ENCODE measurements around the gene CDR2L.
A peak's percentile ranks its signal among the peaks of the same experiment; 100 is the strongest.
"Not testable (repeated sequence)": the region's sequence is repeated elsewhere in the genome, so short reads cannot be mapped to it uniquely, and the experiment has no call there.

The CDR2L gene

GRCh38 chr17:74959826-74960515 is 27.5 kb upstream of the CDR2L start:
- DNase-seq: peak in 1 of 2 donors; percentile 22

GRCh38 chr17:74960570-74961342 is 26.7 kb upstream of the CDR2L start:
- peak in 1 of 2 donors; percentile 25 for DNase-seq

DNA sequence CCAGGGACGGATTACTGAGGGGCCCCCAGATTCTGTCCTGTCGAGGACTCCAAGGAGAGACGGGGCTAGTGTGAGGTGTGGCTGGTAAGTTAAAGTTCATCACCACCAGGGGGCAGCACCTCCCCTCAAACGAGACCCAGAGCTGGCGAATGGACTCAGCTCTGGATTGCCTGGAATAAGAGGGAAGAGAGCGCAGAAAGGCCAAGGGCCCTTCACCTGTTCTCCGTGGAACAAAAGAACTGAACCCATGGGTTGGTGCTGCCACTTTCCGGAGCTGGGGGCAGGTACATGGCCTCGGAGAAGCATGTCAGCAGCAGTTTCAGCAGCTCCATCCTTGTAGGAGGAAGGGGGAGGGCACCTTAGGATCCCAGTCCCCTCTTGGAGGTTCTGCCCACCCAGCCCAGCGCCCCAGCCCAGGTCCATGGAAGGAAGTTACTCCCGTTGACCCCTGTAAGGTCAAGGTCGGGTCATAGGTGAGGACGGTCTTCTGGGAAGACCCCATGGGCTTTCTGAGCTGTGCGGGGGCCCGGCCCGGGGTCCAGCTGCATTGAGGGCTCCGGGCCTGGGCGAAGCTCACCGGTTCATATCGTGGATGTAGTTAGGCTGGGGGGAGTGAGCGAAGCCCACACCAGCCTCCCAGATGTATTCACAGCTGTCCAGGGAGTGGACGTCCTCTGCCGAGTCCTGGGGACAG is 25.6 kb upstream of the CDR2L start:
- DNase-seq: peak; percentile 56 to 92

DNA sequence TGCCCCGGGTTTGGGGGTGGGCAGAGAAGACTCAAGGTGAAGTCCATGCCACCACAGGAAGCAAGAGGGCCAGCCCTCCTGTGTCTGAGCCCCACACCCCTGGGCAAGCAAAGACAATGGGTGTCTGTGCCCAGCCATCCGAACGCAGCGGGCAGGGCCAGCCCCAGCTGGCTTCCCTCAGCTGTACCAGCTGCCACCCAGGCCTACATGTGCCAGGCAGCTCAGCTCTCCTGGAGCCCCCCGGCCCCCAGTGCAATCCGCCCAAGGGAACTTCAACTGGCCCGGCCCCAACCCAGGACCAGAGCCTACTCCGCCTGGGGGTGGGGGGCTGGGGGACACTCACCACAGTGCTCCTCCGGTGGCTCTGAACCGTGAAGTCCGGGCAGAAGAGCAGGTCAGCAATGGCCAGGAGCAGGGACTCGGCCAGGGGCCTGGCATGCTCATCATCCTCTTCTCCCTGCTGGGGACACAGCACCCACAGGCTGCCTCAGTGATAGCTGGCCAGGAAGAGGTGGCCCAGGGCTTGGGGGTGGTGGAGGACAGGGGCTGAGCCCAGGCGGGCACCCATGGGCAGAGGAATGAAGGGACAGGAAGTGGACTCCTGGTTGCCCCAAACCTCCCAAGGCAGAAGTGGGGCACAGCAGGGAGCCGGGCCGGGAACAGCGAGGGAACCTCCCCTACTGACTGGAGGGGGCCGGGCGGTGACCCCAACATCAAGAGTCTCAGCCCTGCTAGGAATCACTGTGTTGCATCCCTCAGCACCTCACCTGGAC is 24.6 kb upstream of the CDR2L start:
- DNase-seq: no peak

- DNase-seq: no peak
Measured at GRCh38 chr17:74963656-74964055, 23.8 kb upstream of the CDR2L start.

DNA sequence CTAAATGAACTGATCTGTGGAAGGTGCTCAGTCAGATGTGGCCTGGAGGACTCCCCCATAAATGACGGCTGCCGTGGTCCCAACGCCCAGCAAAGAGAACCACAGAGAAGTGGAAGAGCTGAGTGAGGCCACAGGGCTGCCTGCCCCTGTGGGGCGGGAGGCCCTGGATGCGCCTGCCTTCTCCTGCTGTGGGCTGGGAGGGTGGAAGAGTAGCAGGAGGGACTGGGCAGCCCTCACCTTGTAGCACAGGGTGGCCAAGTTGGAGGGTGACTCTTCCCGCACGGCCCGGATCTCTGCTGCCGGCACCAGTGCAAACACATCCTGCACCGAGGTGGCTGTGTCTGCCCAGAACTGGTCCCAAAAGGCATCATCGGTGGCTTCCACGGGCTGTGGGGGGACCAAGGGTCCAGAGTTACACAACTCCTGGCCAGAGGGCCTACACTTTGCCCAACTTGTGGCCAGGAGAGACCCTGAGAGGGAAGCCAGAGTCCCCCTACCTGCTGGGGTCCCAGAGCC is 23.1 kb upstream of the CDR2L start:
- DNase-seq: no peak

DNA sequence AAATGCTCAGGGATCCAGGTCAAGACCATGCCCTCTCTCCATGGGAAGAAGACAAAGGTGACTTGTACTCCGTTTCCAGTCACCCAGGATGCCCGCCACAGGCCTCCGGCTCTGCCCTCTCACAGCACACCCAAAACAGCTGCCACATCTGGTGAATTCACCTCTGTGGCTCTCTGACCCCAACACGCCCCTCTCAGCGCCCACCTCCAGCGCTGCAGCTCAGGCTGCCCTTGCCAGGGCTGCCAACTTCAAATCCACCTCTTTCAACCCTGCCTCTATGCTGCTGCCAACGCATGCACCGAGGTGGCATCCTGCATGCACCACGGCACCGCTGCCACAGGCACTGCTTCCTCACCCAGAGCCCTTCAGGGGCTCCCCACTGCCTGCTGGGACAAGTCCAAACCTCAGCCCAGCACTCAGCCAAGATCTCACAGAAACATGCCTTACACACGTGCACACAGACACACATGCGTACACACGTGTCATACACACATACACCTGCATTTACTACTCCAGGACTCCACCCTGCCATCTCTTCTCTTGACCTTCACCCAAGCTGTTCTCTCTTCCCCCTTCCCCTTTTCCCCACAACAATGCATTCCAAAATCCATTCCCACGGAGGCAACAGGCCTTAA is 22.3 kb upstream of the CDR2L start:
- no peak for DNase-seq

GRCh38 chr17:74968361-74968780 is 19.1 kb upstream of the CDR2L start:
- no peak for DNase-seq

DNA sequence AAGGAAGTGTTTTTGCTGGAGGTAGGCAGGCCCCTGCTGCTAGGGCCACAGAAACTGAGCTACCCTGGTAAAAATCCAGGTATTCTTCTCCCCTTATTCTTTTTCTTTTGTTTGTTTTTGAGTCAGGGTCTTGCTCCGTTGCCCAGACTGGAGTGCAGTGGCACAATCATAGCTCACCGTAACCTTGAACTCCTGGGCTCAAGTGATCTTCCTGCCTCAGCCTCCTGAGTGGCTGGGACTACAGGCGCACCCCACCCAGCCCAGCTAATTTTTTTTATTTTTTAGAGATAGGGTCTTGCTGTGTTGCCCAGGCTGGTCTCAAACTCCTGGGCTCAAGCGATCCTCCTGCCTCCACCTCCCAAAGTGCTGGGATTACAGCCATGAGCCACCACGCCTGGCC is 17.9 kb upstream of the CDR2L start:
- not testable (repeated sequence) for DNase-seq

DNA sequence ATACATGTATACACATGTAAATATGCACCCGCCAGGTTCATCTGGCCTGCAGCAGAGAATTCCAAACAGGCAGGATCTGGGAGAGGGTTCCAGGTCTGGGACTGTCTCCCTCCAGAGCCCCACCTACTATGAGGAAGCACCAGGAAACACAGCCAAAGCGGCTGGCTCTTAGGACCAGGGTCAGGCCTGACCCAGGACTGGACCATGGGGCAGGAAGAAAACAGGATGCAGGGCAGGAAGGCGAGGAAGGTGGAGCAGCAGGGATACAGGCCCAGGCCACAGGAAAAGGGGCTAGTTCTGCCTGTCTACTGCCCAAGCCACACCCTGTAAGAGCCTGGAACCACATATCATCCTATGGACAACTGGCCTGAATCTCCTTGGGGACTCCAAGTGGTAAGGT is 17.0 kb upstream of the CDR2L start:
- DNase-seq: no peak

GRCh38 chr17:74971069-74971841 is 16.2 kb upstream of the CDR2L start:
- no peak for DNase-seq

DNA sequence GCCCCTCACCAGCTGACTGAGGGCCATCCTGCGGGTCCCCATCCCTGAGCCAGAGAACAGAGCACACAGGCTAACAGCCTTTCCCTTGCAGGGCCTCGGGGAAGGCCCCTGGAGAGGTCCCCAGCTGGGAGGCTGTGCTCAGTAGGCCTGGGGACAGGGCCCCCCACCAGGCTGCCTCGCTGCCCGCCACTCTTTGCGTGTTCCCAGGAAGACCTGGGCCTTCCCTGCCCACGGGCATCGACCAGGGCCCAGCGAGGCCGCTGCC is 15.7 kb upstream of the CDR2L start:
- no peak for DNase-seq

DNA sequence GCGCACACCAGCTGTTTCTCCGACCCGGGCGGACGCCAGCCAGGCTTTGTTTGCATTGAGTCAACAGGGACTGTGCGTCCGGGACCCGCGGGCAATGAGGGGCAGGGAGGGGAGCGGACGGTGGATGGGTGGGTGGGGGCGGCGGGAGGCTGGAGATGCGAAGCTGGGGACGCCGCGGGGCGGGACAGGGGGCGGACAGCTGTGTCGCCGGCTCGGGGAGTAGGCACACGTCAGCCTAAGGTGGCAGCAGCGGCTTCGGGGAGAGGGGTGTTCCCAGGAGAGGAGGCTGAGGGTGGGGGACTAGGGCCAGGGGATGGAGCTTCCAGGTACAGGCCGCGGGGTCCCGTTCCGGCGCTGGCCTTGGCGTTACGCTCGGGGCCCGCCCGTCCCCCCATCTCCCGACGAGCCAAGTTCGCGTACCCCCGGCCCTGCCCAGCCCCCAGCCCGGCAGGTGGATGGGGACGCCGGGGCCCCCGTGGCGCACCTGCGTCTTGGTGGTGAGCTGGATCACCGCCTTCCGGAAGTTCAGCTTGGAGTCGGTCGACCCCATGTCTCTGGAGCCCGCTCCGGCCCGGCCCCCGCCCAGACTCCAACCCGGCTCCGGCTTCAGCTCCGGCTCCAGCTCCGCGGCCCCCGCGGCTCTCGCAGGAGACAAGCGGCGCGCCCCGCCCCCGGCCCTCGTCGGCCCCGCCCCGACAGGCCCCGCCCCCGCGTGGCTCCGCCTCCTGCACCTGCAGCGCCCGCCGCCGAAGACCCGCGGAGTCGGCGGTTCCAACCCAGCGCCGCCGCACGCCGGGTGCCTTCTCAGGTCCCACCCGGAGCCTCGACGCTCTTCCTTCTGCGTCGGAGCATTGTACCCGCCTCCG is 15.1 kb upstream of the CDR2L start, which contains the start of gene HID1:
Gene HID1 (minus strand): TSS at position 653 of the 866 bp plus-strand sequence. CDS start 103 bp downstream, at position 550.
- peak in 1 of 2 donors; percentile 15 for DNase-seq

DNA sequence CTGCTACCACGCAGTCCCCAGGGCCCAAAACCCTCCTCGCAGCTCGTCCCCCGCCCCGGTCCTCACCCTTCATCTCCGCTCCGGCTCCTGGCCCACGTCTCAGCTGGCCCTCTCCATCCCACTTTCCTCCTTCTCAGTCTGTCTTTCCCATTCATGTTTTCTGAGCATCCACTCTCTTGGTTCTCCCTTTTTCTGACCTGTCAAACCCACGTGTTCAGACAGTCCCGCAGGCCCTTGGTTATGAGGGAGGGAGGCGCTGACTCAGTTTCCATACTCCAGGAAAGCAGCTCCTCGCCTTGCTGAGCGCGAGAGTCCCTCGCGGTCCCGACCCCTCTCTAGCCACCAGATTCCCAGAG is 14.5 kb upstream of the CDR2L start:
- no peak for DNase-seq

DNA sequence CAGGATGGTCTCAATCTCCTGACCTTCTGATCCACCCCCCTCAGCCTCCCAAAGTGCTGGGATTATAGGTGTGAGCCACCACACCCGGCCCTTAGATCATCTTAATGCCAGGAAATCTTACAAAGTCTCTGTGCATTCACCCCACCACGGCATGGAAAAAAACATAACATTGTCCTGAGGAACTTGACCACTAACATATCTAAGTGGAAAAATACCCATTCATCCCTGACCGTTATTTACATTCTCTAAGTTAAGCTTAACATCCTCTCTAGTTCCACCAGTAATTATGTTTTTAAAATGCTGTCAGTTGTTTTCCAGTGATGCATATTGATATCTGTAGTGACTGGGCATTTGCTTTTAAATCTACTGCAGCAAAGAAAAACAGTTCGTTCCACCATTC is 11.5 kb upstream of the CDR2L start:
- DNase-seq: no peak

GRCh38 chr17:74977802-74978201 is 9.6 kb upstream of the CDR2L start:
- DNase-seq: no peak

GRCh38 chr17:74978240-74978639 is 9.2 kb upstream of the CDR2L start:
- no peak for DNase-seq

DNA sequence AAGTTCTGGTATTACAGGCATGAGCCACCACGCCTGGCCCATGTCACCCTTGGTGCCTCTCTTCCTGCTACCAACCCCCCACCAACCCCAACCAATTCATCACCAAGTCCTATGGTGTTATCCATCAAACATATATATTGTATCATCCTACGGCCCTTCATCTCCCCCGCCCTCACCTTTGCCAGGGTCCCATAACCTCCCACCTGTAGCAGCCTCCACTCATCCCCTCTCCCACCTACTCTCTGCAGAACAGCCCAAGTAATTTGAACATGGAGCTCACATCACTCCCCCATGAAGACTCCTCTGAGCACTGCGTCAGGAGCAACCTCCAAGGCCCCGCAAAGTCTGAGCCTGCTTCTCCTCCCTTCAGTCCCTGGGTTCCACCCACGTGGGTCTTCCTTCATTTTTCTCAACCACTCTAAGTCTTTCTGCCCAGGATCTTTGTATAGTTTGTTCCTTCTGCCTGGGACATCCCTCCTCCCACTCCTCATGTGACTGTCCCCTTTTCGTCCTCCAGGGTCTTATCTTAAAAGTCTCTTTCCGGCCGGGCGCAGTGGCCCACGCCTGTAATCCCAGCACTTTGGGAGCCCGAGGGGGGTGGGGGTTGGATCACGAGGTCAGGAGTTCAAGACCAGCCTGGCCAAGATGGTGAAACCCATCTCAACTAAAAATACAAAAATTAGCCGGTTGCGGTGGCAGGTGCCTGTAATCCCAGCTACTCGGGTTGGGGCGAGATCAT is 7.9 kb upstream of the CDR2L start:
- DNase-seq: no peak

GRCh38 chr17:74981318-74981978 is 6.0 kb upstream of the CDR2L start:
- DNase-seq: no peak

Measured in inflammatory macrophage treated with lipopolysaccharide for 1 hour (primary cell).